Liver (tissue), 3 donors: ENCODE data around the gene WNT1.

Experiments
- EGR1 ChIP-seq, 2 donors: IDR thresholded peaks; 2 replicates each; pipeline ENCODE4 v1.6.1; 2016 to 2018; ENCODE audit warnings: antibody characterized with exemption in 2 of 2, low read depth in 2 of 2
- GABPA ChIP-seq, 2 donors: IDR thresholded peaks in 1 of 2; conservative IDR thresholded peaks in 1 of 2; 2 replicates each; pipeline ENCODE4 v1.6.1; 2016; ENCODE audit warnings: antibody characterized with exemption in 2 of 2, mild to moderate bottlenecking in 1 of 2, moderate library complexity in 1 of 2
- RAD21 ChIP-seq, 2 donors: IDR thresholded peaks; 2 replicates each; pipeline ENCODE4 v1.6.1; 2016; ENCODE audit warnings: antibody characterized with exemption in 2 of 2, mild to moderate bottlenecking in 2 of 2
- SP1 ChIP-seq: IDR thresholded peaks from 2 replicates; pipeline ENCODE4 v1.6.1; 2018; ENCODE audit warnings: antibody characterized with exemption, mild to moderate bottlenecking
- TAF1 ChIP-seq: conservative IDR thresholded peaks from 2 replicates; pipeline ENCODE4 v1.6.1; 2016; ENCODE audit warnings: antibody characterized with exemption, mild to moderate bottlenecking
- TF ChIP-seq, protein P1 (sequence below): fragments of 150-350 bp; IDR thresholded peaks from 2 replicates; pipeline ENCODE4 v1.5.1; 2017; ENCODE audit warnings: improper control_type of control experiment, low read depth, low read length; ENCODE audit not compliant: missing input control
- TF ChIP-seq, protein P2 (sequence below): IDR thresholded peaks from 2 replicates; pipeline ENCODE4 v1.6.1; 2016; ENCODE audit warnings: antibody characterized with exemption
- TF ChIP-seq, protein P3 (sequence below): IDR thresholded peaks from 2 replicates; pipeline ENCODE4 v1.6.1; 2016; ENCODE audit warnings: antibody characterized with exemption
- TF ChIP-seq, protein P4 (sequence below): IDR thresholded peaks from 2 replicates; pipeline ENCODE4 v1.6.1; 2016; ENCODE audit warnings: antibody characterized with exemption, mild to moderate bottlenecking
- donor health status: healthy.
- donor health status: healthy.

GRCh38 chr12:49014547-49014946 is 36.4 kb downstream of the WNT1 start:
- TF ChIP-seq, protein P1, sequence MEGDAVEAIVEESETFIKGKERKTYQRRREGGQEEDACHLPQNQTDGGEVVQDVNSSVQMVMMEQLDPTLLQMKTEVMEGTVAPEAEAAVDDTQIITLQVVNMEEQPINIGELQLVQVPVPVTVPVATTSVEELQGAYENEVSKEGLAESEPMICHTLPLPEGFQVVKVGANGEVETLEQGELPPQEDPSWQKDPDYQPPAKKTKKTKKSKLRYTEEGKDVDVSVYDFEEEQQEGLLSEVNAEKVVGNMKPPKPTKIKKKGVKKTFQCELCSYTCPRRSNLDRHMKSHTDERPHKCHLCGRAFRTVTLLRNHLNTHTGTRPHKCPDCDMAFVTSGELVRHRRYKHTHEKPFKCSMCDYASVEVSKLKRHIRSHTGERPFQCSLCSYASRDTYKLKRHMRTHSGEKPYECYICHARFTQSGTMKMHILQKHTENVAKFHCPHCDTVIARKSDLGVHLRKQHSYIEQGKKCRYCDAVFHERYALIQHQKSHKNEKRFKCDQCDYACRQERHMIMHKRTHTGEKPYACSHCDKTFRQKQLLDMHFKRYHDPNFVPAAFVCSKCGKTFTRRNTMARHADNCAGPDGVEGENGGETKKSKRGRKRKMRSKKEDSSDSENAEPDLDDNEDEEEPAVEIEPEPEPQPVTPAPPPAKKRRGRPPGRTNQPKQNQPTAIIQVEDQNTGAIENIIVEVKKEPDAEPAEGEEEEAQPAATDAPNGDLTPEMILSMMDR: no peak
- TF ChIP-seq GABPA (IDR thresholded peaks at IDR 0.05 in 1 of 2, conservative IDR thresholded peaks at IDR 0.05 in 1 of 2) (no peak), TAF1 (no peak), EGR1 (IDR thresholded peaks at IDR 0.05; ENCODE audit: low read depth in 2 of 2) (no peak), RAD21 (IDR thresholded peaks at IDR 0.05) (peak in 1 of 2 donors; percentile 11), SP1 (no peak)
- TF ChIP-seq, protein P2, sequence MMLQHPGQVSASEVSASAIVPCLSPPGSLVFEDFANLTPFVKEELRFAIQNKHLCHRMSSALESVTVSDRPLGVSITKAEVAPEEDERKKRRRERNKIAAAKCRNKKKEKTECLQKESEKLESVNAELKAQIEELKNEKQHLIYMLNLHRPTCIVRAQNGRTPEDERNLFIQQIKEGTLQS: no peak
- TF ChIP-seq, protein P3, sequence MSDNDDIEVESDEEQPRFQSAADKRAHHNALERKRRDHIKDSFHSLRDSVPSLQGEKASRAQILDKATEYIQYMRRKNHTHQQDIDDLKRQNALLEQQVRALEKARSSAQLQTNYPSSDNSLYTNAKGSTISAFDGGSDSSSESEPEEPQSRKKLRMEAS: no peak
- TF ChIP-seq, protein P4, sequence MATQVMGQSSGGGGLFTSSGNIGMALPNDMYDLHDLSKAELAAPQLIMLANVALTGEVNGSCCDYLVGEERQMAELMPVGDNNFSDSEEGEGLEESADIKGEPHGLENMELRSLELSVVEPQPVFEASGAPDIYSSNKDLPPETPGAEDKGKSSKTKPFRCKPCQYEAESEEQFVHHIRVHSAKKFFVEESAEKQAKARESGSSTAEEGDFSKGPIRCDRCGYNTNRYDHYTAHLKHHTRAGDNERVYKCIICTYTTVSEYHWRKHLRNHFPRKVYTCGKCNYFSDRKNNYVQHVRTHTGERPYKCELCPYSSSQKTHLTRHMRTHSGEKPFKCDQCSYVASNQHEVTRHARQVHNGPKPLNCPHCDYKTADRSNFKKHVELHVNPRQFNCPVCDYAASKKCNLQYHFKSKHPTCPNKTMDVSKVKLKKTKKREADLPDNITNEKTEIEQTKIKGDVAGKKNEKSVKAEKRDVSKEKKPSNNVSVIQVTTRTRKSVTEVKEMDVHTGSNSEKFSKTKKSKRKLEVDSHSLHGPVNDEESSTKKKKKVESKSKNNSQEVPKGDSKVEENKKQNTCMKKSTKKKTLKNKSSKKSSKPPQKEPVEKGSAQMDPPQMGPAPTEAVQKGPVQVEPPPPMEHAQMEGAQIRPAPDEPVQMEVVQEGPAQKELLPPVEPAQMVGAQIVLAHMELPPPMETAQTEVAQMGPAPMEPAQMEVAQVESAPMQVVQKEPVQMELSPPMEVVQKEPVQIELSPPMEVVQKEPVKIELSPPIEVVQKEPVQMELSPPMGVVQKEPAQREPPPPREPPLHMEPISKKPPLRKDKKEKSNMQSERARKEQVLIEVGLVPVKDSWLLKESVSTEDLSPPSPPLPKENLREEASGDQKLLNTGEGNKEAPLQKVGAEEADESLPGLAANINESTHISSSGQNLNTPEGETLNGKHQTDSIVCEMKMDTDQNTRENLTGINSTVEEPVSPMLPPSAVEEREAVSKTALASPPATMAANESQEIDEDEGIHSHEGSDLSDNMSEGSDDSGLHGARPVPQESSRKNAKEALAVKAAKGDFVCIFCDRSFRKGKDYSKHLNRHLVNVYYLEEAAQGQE: no peak
